Right lobe of liver (tissue), 6 donors: ENCODE results near the gene MYOZ3. TPM values are rescaled to one million over a fixed set of nuclear protein-coding genes. Genes with fewer than 3 reads are reported as not detected.

ENCODE experiments used
- ATAC-seq, 4 donors: fragments of 200-7000 bp; cut with Tn5 transposase; one replicate each; pipeline ENCODE4 v1.9.1; 2020; ENCODE audit warnings: mild to moderate bottlenecking in 4 of 4, moderate library complexity in 4 of 4
- DNase-seq, 3 donors: peaks; one replicate each; pipeline ENCODE4 v3.0.0-alpha.2; 2020
- H3K27ac ChIP-seq, 3 donors: fragments of 200-600 bp; one replicate each; pipeline ENCODE4 v1.8.0; 2022
- H3K27me3 ChIP-seq, 2 donors: fragments of 200-600 bp; one replicate each; pipeline ENCODE4 v1.8.0; 2022
- H3K36me3 ChIP-seq, 4 donors: fragments of 200-600 bp; sonication (generic) in 1 of 4; one replicate each; pipeline versions ENCODE4 v1.5.1 to v1.8.0; 2017 to 2022; ENCODE audit warnings: control low read depth in 1 of 4
- H3K4me1 ChIP-seq, 4 donors: fragments of 200-600 bp; sonication (generic) in 1 of 4; one replicate each; pipeline versions ENCODE4 v1.5.1 to v1.8.0; 2017 to 2022; ENCODE audit warnings: control low read depth in 1 of 4
- H3K4me3 ChIP-seq, 3 donors: fragments of 200-600 bp; one replicate each; pipeline ENCODE4 v1.8.0; 2022
- H3K9me3 ChIP-seq, 4 donors: fragments of 200-600 bp; sonication (generic) in 1 of 4; one replicate each; pipeline versions ENCODE4 v1.5.1 to v1.8.0; 2017 to 2022; ENCODE audit warnings: control low read depth in 1 of 4
- POLR2A ChIP-seq: fragments of 450-650 bp; IDR thresholded peaks from one replicate; pipeline ENCODE4 v1.6.1; 2017; ENCODE audit warnings: antibody characterized with exemption, mild to moderate bottlenecking
- whole genome bisulfite sequencing: methylation state at CpG from one replicate; pipeline ENCODE4 v1.1.6; 2018; ENCODE audit warnings: low coverage, low lambda C conversion rate; ENCODE audit not compliant: insufficient coverage; ENCODE audit errors: missing lambda C conversion rate; 5-methylcytosine and 5-hydroxymethylcytosine counted together
- intact Hi-C, 2 donors: fragments of 100-400 bp; cut with DNase I; formaldehyde crosslinking; loops; one replicate each; pipeline versions ENCODE4 v1.11.2 to v1.14.1; 2022
- total RNA-seq, 6 experiments: library from RNA; depleted of rRNA in 2 of 6; stranded (reverse); fragments of >200 nt in 2 of 6; fragmentation: NEBNext Ultra II Directional in 3 of 6; extraction: Animal tissue kit (Norgen Biotek cat#: 25700) in 3 of 6; gene quantifications; one replicate each; pipeline versions ENCODE4 v1.1.0 to v1.2.4, GENCODE V29; 2016 to 2023
- TF ChIP-seq, protein P1 (sequence below), 4 donors: fragments of 200-600 bp in 3 of 4; fragments of 450-650 bp in 1 of 4; IDR thresholded peaks; one replicate each; pipeline versions ENCODE4 v1.5.1 to v1.8.0; 2016 to 2022; ENCODE audit warnings: antibody characterized with exemption in 4 of 4, mild to moderate bottlenecking in 2 of 4
- donor health status: DM: no; HTN: yes; CAD: no.
- donor health status: DM: no; HTN: no; CAD: no.
- donor health status: DM: no; HTN: no; CAD: no.
- donor health status: DM: no; HTN: yes; CAD: no.
- donor health status: DM: no; HTN: yes; CAD: no.

Gene MYOZ3
- total RNA-seq, 6 experiments from 2014 or later: 0.09 to 0.25 (median 0.12) TPM; not detected in 3

DNA sequence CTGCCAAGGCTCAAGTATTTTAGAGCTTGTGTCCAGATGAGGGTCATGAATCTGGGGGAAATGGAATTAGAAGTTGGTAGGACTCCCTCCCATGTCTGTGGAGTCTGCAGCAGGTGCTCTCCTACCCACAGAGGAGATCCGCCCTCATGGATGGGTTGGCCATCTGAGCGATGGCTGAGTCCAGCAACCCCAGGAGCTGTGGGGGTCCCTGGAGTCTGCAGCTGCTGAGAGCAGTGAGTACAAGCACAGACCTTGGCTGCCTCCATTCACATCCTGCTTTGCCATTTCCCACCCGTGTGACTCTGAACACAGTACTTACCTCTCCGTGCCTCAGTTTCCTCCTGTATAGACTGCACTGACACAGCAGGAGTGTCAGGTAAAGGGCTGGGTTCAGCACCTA lies 46.4 kb upstream of the MYOZ3 start:
- intact Hi-C loops: no loop called here
- TF ChIP-seq POLR2A: no peak
- TF ChIP-seq, protein P1, sequence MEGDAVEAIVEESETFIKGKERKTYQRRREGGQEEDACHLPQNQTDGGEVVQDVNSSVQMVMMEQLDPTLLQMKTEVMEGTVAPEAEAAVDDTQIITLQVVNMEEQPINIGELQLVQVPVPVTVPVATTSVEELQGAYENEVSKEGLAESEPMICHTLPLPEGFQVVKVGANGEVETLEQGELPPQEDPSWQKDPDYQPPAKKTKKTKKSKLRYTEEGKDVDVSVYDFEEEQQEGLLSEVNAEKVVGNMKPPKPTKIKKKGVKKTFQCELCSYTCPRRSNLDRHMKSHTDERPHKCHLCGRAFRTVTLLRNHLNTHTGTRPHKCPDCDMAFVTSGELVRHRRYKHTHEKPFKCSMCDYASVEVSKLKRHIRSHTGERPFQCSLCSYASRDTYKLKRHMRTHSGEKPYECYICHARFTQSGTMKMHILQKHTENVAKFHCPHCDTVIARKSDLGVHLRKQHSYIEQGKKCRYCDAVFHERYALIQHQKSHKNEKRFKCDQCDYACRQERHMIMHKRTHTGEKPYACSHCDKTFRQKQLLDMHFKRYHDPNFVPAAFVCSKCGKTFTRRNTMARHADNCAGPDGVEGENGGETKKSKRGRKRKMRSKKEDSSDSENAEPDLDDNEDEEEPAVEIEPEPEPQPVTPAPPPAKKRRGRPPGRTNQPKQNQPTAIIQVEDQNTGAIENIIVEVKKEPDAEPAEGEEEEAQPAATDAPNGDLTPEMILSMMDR (IDR thresholded peaks at IDR 0.05): no peak
- WGBS: 47% methylated on average over 2 of the region's 4 CpGs
- no peak for DNase-seq
- Histone ChIP-seq H3K9me3 (no peaks in the 10 kb centered on the region), H3K4me1 (peaks cover 2 to 80% (median 48%) of the 10 kb centered on the region in 4 donors), H3K4me3 (no peak overlapping the region), H3K27me3 (no peaks in the 10 kb centered on the region), H3K36me3 (no peaks in the 10 kb centered on the region), H3K27ac (peak overlapping the region in 2 of 3 donors; percentile 68 to 85)
- no peak for ATAC-seq

DNA sequence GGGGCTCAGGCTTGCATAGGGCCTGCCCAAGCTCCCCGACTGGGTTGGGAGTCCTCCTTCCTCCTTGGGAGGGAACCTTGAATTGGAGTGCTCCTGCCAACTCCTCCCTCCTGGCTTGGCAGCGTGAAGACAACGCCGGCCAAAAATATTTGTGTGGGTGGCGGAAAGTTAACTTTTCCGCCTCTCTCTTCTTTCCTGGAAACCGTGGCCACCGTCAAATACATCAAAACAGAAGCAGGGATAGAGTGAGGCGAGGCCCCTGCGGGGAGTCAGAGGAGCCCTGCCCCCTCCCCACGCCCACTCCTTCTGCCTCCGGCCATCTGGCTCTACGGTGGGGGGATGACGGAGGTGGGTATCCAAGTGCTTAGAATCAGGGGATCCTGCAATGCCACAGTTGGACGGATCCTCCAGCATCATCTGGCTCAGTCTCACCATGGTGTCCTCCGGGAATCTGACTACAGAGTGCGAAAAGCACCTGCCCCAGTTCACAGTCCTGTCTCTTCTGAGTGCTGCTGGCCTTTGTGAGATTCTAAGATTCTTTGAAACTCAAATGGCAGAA lies 45.8 kb upstream of the MYOZ3 start:
- H3K27ac ChIP-seq: peak overlapping the region; percentile 68 to 85 (median 77)
- WGBS: 12% methylated on average over 12 of the region's 17 CpGs
- peak overlapping the region in 2 of 3 donors; percentile 1 to 3 for H3K4me3 ChIP-seq
- H3K27me3 ChIP-seq: no peaks in the 10 kb centered on the region
- peak; percentile 63 to 83 (median 77) for DNase-seq
- no peaks in the 10 kb centered on the region for H3K36me3 ChIP-seq
- H3K9me3 ChIP-seq: no peaks in the 10 kb centered on the region
- peaks cover 2 to 74% (median 46%) of the 10 kb centered on the region in 4 donors for H3K4me1 ChIP-seq
- intact Hi-C loops: no loop called here
- no peak for TF ChIP-seq POLR2A
- TF ChIP-seq, protein P1 (IDR thresholded peaks at IDR 0.05): no peak
- peak; percentile 32 to 46 (median 40) for ATAC-seq

DNA sequence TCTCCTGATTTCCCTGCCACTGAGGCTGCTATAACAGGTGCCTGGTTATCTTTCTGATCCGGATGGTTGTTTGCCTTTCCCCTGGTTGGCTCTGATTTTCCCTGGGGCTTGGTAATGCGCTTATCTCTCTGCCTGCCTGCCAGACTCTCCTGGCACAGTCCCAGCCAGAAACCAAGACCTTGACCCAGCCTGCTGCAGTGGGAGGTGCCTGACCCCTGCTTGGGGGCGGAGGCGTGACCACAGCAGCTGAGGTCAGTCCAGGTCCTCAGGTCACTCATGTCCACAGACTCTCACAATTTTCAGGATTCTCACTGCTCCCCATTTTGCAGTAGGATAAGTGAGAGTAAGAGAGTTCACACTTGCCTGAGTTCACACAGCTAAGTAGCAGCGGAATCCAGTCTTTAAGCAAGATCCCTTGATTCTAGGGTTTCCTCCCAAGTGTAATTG lies 45.0 kb upstream of the MYOZ3 start:
- Histone ChIP-seq H3K4me1 (peaks cover 2 to 68% (median 41%) of the 10 kb centered on the region in 4 donors), H3K36me3 (no peaks in the 10 kb centered on the region), H3K27ac (peak overlapping the region; percentile 74 to 85 (median 77)), H3K27me3 (no peaks in the 10 kb centered on the region), H3K4me3 (peak overlapping the region in 1 of 3 donors; percentile 1), H3K9me3 (no peaks in the 10 kb centered on the region)
- peak; percentile 90 to 96 (median 94) for DNase-seq
- WGBS: 9% methylated on average over 4 of the region's 5 CpGs
- no peak for TF ChIP-seq POLR2A
- TF ChIP-seq, protein P1 (IDR thresholded peaks at IDR 0.05): no peak
- intact Hi-C loops: no loop called here
- peak; percentile 65 to 78 (median 71) for ATAC-seq

DNA sequence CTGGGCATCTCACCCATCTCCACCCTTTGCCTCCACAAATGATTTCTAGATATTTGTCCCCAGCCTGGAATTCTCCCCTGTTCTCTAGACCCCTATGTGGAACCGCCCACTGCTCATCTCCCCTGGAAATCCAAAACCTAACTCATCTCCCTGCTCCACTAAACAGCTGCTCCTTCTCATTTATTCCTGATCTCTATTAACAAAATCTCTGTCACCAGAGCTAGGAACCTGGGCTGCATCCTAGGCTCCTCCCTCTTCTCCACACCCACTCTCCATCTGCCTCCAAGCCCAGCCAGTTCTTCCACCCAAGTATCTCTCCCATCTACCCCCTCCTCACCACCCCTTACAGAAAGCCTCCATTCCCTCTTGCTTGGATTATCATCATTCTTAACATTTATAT lies 44.5 kb upstream of the MYOZ3 start:
- TF ChIP-seq, protein P1 (IDR thresholded peaks at IDR 0.05): no peak
- TF ChIP-seq POLR2A: no peak
- WGBS: 50% methylated on average over 1 of the region's 1 CpG
- Histone ChIP-seq H3K36me3 (no peaks in the 10 kb centered on the region), H3K9me3 (no peaks in the 10 kb centered on the region), H3K27ac (peak overlapping the region in 2 of 3 donors; percentile 74 to 85), H3K27me3 (no peaks in the 10 kb centered on the region), H3K4me1 (peaks cover 2 to 65% (median 39%) of the 10 kb centered on the region in 4 donors), H3K4me3 (no peak overlapping the region)
- DNase-seq: no peak
- intact Hi-C loops: no loop called here
- no peak for ATAC-seq
